ENCODE measurements around the gene PPP2R5C.

PPP2R5C gene

DNA sequence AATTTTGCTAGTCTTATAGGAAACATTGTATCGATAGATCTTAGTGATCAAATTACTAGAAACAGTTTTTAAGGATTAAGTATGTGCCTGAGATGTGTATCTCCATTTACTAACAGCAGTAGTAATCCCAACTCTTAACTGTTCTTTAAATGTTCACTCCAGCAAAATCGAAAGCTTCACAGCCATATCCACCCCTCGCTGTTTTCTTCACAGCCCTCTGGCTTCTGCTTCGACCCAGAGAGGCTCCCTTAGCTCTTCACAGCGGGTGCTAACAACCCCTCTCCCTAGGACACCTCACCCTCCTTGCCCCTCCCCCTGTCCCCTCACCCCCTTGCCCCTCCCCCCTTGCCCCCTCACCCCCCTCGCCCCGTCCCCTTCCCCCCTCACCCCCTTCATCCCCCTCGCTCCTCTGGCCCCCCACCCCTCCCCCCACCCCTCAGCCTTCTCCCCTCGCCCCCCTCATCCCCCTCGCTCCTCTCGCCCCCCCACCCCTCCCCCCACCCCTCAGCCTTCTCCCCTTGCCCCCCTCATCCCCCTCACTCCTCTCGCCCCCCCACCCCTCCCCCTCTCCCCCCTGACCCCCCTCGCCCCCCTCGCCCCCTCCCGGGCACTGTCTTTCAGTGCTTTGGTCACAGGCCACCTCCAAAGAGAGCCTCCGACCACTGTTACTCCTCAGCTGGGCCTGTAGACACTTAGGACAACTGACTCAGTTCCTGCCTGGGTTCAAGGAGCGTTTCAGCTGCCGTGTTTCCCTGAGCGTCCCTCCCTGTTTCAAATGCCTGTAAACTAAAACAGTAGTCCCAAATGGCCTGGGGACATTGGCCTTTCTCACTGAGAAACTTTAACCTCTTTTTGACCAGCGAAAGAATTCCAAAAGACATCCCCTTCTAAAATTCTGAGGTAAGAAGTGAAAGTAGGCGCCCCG, 156.8 kb downstream of the PPP2R5C start:
- Histone ChIP-seq H3K27me3 (no peaks in the 10 kb centered on the region), H3K36me3 (peaks cover 11 to 64% (median 40%) of the 10 kb centered on the region in 3 donors), H3K4me1 (no peaks in the 10 kb centered on the region), H3K4me3 (no peak overlapping the region), H3K9me3 (no peaks in the 10 kb centered on the region), H3K27ac (no peak overlapping the region)
- no peak for TF ChIP-seq CTCF (IDR thresholded peaks at IDR 0.05)
- DNase-seq, result no peak
- intact Hi-C loops (cut with DNase I; ENCODE audit: low total_unique reads), result no loop called here

DNA sequence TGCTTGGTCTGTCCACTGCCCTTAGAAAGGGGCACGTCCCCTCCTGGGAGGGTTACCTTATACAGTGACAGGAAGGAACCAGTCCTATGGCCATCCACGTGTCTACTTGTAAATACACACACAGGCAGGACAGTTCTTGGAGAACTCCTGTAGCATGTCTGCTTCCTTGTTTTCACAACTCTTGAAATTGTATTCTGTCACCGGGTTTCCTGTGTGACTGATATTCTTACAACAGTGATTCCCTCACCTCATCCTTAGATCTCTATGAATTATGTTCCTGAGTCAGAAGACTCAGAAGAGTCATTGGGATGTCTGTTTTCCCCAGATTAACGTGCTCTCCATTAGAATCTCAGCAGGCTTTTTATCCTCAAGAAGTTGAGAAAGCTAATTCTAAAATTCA, 158.8 kb downstream of the PPP2R5C start:
- H3K36me3 ChIP-seq, result peaks cover 16 to 56% (median 28%) of the 10 kb centered on the region in 3 donors
- H3K4me3 ChIP-seq, result no peak overlapping the region
- intact Hi-C loops (cut with DNase I; ENCODE audit: low total_unique reads), result no loop called here
- no peak for TF ChIP-seq CTCF (IDR thresholded peaks at IDR 0.05)
- H3K27ac ChIP-seq, result no peak overlapping the region
- H3K4me1 ChIP-seq, result no peaks in the 10 kb centered on the region
- no peaks in the 10 kb centered on the region for H3K27me3 ChIP-seq
- DNase-seq, result no peak
- H3K9me3 ChIP-seq, result no peaks in the 10 kb centered on the region

DNA sequence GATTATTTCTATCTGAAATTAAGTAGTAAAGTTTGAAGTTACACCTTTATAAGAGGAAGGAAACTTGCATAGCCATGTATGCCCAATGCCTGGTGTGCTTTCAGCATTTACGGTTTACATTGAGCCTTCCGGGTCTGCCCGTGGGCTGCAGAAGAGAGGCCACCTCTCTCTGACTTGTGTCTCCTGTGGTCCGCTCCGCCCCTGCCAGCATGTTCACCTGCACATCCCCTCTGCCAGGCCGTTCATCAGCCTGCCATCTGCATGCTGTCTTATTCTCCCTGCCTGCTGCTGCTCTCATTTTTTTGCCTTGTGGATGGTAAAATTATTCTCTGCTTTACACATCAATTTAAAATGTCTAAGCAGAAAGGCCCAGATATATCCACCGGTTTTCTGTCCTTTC, 161.4 kb downstream of the PPP2R5C start:
- Histone ChIP-seq H3K4me1 (peaks cover 0 to 8% (median 6%) of the 10 kb centered on the region in 4 donors), H3K9me3 (no peaks in the 10 kb centered on the region), H3K36me3 (peaks cover 17 to 50% (median 30%) of the 10 kb centered on the region in 3 donors), H3K4me3 (no peak overlapping the region), H3K27me3 (no peaks in the 10 kb centered on the region), H3K27ac (no peak overlapping the region)
- no peak for DNase-seq
- no peak for TF ChIP-seq CTCF (IDR thresholded peaks at IDR 0.05)
- intact Hi-C loops (cut with DNase I; ENCODE audit: low total_unique reads), result no loop called here

DNA sequence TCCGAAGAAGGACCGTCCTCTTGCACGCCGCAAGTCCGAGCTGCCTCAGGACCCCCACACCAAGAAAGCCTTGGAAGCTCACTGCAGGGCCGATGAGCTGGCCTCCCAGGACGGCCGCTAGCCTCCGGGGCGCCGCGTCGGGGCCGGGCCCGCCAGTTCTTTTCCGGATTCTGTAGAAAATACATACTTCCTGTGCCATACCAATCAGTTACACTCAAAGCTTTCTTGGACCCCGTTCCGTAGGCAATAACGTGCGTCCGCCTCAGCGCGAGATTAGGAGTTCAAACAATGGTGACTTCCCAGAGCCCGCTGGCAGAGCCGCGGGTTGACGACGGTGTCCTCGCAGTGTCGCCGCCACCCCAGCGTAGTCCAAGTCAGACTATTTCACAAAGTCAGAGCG, 163.6 kb downstream of the PPP2R5C start:
- DNase-seq, result no peak
- Histone ChIP-seq H3K4me1 (peaks cover 0 to 16% (median 10%) of the 10 kb centered on the region in 4 donors), H3K9me3 (no peaks in the 10 kb centered on the region), H3K27me3 (no peaks in the 10 kb centered on the region), H3K4me3 (no peak overlapping the region), H3K36me3 (peaks cover 17 to 47% (median 30%) of the 10 kb centered on the region in 3 donors), H3K27ac (no peak overlapping the region)
- no peak for TF ChIP-seq CTCF (IDR thresholded peaks at IDR 0.05)
- intact Hi-C loops (cut with DNase I; ENCODE audit: low total_unique reads), result no loop called here

DNA sequence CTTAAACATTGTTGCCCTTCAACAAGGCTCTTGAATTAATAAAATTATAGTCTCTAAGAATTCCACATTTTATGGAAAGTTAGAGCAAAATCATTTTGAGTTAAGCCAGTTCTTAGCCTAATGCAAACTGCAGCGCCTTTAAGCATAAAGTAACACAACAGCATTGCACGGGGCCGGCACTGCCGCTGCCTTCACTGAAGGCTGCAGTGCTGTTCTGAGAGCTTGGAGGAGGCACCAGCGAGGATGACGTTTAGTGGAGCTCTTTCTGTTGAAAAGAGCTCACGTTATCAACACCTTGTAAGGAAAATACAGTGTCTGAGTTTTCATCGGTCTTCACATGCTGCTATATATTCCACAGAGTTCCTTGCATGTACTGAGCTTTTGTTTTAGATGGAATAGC, 164.6 kb downstream of the PPP2R5C start:
- DNase-seq, result peak in 1 of 2 donors; percentile 10

More for the DNA sequence above, 164.6 kb downstream of the PPP2R5C start:
- Histone ChIP-seq H3K4me1 (peaks cover 0 to 16% (median 10%) of the 10 kb centered on the region in 4 donors), H3K27ac (no peak overlapping the region), H3K9me3 (no peaks in the 10 kb centered on the region), H3K4me3 (no peak overlapping the region), H3K36me3 (peaks cover 16 to 40% (median 29%) of the 10 kb centered on the region in 3 donors), H3K27me3 (no peaks in the 10 kb centered on the region)
- no peak for TF ChIP-seq CTCF (IDR thresholded peaks at IDR 0.05)
- intact Hi-C loops (cut with DNase I; ENCODE audit: low total_unique reads), result no loop called here
